Measurements from ENCODE around the gene SLC30A5.

GRCh38 chr5:69148981-69149675, 55.3 kb downstream of the SLC30A5 start:
- TF ChIP-seq, protein P1, sequence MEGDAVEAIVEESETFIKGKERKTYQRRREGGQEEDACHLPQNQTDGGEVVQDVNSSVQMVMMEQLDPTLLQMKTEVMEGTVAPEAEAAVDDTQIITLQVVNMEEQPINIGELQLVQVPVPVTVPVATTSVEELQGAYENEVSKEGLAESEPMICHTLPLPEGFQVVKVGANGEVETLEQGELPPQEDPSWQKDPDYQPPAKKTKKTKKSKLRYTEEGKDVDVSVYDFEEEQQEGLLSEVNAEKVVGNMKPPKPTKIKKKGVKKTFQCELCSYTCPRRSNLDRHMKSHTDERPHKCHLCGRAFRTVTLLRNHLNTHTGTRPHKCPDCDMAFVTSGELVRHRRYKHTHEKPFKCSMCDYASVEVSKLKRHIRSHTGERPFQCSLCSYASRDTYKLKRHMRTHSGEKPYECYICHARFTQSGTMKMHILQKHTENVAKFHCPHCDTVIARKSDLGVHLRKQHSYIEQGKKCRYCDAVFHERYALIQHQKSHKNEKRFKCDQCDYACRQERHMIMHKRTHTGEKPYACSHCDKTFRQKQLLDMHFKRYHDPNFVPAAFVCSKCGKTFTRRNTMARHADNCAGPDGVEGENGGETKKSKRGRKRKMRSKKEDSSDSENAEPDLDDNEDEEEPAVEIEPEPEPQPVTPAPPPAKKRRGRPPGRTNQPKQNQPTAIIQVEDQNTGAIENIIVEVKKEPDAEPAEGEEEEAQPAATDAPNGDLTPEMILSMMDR (IDR thresholded peaks at IDR 0.05; ENCODE audit: low read depth, low read length): no peak
- TF ChIP-seq EZH2phosphoT487 (IDR thresholded peaks at IDR 0.05; ENCODE audit: low read depth): no peak

All from OCI-LY3 (cell line).